Stimulated activated CD8-positive, alpha-beta memory T cell treated with anti-CD3 and anti-CD28 coated beads, Interleukin-4, amount 100 ng/mL, for 4 hours (primary cell): ENCODE measurements around the gene RALGAPB.

Experiments used
- DNase-seq, 2 donors: peaks; one replicate each; pipeline ENCODE4 v3.0.0-alpha.2; 2020; ENCODE audit warnings: low read depth in 2 of 2, low spot score in 1 of 2

Gene RALGAPB

GRCh38 chr20:38608188-38608587 is 135.5 kb downstream of the RALGAPB start:
- no peak for DNase-seq

GRCh38 chr20:38609815-38610214 is 137.2 kb downstream of the RALGAPB start:
- DNase-seq = no peak

- DNase-seq = no peak
Measured at GRCh38 chr20:38610521-38610920, 137.9 kb downstream of the RALGAPB start.

- no peak for DNase-seq
Measured at GRCh38 chr20:38612751-38613515, 140.3 kb downstream of the RALGAPB start.

GRCh38 chr20:38615283-38615682 is 142.6 kb downstream of the RALGAPB start:
- no peak for DNase-seq

- no peak for DNase-seq
Measured at GRCh38 chr20:38616457-38616856, 143.8 kb downstream of the RALGAPB start.

GRCh38 chr20:38617011-38617829 is 144.6 kb downstream of the RALGAPB start:
- no peak for DNase-seq

GRCh38 chr20:38617830-38618196 is 145.2 kb downstream of the RALGAPB start:
- DNase-seq = no peak

- no peak for DNase-seq
Measured at GRCh38 chr20:38620441-38620840, 147.8 kb downstream of the RALGAPB start.

- DNase-seq = no peak
Measured at GRCh38 chr20:38623061-38623460, 150.4 kb downstream of the RALGAPB start.

- no peak for DNase-seq
Measured at GRCh38 chr20:38624084-38624483, 151.4 kb downstream of the RALGAPB start.

- no peak for DNase-seq
Measured at GRCh38 chr20:38625896-38626295, 153.3 kb downstream of the RALGAPB start.

GRCh38 chr20:38626921-38627659 is 154.4 kb downstream of the RALGAPB start:
- DNase-seq = no peak
